GM21786 (cell line): ENCODE measurements around the gene MCTP1.
A peak's percentile ranks its signal among the peaks of the same experiment; 100 is the strongest.
"Not testable (repeated sequence)": the region's sequence is repeated elsewhere in the genome, so short reads cannot be mapped to it uniquely, and the experiment has no call there.

Experiments used
- ATAC-seq: cut with Tn5 transposase; IDR thresholded peaks from one replicate; pipeline ENCODE4 v1.9.1; 2021; ENCODE audit not compliant: unreplicated experiment

Gene MCTP1

DNA sequence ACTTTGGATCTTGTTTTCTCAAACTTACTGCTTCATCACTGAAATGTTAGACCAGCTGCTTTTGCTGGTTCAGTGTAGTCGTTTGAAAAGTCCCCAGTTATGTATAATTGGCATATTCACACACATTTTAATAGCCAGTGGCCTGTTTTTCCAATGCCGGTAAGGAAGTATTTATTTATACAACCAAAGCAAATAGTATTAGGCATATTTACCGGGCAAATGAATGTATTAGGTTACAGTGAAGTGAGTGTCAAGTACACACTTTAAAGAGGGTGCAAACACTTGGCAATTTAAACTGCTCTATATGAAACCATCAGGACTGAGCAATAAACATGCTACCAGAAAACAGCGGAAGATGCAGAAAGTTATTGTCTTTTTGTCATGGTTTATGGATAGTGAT, 242.9 kb downstream of the MCTP1 start:
- no peak for ATAC-seq

DNA sequence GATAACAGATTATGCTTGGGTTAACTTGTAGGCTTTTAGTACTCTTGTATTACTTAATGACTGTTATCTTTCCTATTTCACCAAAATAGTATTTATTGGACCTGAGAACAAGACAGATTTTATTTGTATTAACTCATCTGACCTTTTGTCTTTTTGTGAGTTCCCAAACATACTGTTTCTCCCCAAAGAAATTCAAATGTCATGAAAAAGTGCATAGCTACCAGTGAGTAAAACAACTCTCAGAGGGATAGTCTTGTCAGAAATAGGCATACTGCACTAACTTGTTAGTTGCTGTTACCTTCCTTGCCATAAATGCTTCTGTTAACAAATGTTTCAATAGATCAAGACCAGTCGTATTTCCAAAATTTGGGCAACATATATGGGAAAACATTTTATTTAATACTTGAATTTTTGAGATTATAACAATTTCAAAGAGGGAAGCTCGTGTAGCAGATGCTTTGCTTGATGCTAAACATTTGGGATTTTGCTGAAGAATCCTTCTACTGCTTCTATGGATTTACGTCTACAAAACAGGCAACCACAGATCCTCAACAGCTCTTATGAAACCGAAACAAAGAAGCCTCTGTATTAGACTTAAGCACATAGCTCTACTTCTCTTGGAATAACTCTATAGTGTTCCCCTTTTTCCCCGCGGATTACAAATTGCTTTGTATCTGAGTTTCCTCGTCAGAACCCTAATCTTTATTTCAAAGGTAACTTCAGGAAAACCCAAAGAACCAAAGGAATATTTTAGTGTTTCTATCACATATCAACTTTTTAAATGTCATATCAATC, 248.8 kb downstream of the MCTP1 start:
- ATAC-seq = no peak

DNA sequence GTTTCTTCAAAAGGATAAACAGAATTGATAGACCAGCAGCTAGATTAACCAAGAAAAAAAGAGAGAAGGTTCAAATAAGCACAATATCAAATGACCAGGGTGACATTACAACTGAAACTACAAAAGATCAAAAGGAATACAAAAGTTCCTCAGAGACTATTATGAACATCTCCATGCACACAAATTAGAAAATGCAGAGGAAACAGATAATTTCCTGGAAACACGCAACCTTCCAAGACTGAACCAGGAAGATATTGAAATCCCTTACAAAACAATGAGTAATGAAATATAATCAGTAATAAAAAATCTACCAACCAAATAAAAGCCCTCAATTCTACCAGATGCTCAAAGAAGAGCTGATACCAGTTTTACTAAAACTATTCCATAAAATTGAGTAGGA, 252.1 kb downstream of the MCTP1 start:
- no peak for ATAC-seq

DNA sequence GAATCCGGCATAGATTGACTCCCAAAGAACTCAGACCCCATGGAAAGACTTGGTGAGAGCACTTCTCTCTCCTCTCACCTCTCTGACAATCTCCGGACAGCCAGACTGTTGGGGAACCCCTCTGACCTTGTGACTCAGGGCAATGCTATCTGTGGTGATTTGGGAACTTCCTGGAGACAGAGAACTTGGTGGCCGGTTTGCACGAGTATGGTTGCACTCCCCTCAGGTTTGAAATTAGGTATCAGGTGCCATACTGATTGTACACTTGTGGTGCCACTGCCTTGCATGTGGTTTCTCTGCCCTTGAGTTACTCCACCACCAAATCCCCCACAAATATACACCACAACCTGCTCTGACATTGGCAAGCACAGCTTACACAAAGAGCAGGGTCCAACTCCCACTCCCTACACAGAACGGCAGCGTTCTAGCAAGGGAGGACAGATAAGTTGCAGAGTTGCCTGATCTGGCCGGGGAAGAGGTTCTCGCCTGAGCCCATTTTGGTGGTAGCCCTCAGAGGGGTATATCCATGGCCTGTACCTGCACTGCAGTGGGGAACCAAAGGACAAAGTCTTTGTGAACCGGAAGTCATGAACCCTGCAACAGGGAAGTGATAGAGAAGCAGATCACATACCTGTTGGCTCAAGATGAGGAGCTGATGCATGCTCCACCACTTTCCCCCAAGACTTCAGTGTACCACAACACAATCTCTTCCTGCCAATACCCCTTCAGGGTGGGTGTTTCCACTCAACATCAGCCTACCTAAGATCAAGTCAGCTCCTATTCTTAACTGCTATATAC, 255.1 kb downstream of the MCTP1 start:
- ATAC-seq = peak; percentile 46

DNA sequence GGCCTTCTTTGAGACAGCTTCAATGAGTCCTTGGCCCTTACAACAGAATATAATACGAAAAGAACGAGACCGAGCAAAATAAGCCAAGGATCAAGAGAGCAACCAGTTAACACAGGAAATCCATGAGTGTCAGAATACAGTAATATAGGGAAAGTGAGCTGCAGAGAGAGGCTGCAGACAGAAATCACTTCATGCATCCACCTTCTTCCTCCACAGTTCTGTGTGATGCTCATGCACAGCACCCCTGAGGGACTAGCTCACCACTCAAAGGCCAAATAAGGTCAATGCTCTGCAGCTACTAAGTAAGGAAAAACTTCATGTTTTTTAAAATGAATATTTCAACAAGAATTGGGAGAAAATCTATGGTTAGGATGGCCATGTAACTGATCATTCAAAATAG, 257.1 kb downstream of the MCTP1 start:
- ATAC-seq = peak; percentile 26

DNA sequence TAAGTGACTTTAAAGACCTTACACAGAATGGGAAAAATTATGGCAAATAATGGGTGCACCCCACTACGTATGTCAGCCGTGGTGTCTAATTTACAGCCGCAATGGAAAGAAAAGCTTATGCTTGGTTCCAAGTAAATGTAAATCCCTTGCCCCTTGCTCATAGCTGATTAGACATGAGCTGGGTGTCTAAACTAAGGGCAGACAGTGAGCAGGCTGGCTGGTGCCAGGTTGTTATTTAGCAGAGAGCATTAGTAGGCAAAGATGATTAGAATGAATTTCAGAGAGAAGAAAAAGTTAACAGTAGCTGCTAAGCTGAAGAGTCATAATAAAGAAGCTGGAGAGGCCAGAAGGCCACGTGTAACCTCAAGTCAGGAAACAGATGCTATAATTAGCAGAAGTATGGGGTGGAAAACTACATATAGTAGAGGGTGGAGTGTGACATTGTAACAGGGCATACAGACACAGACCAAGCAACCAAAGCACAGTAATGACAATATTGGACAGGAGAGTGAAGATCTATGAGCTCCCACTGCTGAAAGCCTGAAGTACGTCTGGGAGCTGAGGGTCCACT, 257.7 kb downstream of the MCTP1 start:
- peak; percentile 27 for ATAC-seq

DNA sequence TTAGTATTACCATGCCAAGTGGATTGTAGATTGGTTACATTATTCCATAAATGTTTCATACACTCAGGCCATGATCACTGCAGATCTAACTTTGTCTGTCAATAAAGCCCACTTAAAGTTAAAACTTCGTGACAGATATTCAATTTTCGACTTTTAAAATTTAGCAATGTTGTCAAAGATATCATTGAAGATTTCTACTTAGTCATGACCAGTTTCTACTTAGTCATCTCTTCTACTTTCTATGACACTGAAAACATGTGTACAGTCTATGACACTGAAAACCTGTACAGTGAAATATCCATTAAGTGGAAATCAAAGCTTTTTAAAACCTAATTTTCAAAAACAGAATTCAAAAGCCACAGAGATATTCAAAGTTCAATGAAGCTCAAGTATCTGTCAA, 258.2 kb downstream of the MCTP1 start:
- ATAC-seq = no peak

DNA sequence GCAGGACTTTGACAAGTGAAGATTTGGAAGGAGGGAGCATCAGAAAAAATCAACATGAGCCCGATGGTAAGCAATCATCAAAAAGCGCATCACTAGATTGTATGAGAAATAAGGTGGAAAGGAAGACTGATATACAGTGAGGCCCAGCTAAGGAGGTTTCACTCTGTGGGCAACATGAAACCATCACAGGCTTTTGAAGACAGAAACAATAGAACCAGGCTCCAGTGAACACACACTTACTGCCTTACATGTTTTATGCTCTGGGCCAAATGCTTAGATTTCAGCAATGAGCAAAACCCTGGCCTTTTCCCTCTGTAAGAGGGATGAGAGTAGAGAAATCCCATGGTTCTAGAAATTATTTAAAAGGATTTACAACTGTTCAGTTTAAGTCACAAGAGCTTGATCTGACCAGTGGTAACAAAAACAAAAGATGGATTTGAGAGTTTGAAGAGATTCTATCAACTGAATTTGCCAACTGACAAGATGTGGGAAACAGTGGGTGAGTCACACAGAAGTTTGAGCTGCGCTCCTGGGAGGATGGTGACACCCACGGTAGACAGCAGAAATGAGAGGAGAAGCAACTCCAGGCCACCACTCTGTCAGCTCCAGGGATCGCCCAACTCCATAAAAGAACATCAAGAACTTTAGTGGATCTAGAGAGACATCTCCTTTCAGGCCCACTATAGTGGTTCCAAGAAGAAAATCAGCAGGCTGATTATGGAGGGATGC, 261.8 kb downstream of the MCTP1 start:
- peak; percentile 80 for ATAC-seq

DNA sequence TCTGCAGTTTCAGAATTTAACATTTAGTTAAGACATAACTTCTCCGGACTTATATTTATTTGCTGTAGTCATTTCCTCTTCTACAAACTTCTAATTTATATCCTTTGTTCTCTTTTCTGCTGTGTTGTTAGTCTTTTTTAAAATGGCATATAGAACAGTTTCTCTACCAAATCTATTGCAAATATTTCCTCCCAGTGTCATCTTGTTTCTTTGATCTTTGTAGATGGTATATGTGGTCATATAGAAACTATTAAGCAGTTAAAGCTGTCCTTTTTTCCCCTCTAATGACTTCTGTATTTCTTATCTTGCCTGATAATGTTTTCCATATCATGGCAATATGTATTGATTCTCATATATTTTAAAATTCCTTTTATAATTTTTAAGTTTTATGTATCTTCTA, 264.5 kb downstream of the MCTP1 start:
- no peak for ATAC-seq

DNA sequence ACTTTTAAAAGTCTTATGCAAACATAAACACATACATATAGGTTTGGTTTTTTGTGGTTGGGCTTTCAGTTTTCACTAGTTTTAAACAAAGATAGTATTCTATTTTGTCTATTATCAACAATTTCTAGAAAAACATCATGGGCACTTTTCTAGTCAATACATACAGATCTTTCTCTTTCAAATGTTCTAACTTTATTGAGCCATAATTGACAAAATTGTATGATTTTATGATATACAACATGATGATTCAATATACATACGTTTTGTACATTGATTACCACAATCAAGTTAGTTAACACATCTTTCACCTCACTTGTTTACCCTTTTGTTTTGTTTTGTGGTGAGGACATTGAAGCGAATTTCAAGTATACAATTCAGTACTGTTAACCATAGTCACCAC, 265.9 kb downstream of the MCTP1 start:
- no peak for ATAC-seq

DNA sequence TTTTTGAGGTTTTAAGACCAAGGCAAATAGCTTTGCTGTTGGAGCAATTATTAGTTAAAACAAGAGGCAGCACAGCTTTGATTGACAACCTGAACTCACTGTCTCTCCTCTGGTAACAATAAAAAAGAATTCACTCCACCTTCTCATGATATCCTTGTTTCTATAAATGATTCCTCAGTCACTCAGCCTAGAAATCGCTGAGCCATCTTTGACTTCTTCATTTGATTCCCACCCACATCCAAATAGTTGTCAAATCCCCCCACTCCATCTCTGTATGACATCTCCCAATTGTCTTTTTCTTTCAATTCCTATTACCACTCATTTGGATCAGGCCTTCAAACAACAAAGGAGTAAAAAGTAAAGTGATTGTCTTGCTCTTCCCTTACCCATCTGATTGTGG, 266.4 kb downstream of the MCTP1 start:
- no peak for ATAC-seq

DNA sequence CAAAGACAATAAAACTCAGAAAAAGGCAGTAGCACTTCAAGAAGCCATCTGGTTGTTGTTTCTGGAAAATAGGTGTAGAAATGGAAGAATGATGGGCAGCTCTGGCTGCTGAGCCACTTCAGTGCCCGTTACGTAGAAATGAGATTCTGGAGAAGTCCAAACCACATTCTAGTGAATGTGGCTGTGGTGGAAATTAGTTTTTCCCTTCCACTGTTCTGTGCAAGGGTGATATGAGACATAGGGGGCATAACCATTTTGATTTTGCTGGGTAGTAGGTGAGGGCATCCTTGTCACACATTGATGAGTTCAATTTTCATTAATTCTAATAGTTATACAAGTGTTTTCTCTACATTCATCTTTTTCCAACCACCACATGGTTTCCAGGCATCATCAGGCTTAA, 275.1 kb downstream of the MCTP1 start:
- ATAC-seq = no peak

DNA sequence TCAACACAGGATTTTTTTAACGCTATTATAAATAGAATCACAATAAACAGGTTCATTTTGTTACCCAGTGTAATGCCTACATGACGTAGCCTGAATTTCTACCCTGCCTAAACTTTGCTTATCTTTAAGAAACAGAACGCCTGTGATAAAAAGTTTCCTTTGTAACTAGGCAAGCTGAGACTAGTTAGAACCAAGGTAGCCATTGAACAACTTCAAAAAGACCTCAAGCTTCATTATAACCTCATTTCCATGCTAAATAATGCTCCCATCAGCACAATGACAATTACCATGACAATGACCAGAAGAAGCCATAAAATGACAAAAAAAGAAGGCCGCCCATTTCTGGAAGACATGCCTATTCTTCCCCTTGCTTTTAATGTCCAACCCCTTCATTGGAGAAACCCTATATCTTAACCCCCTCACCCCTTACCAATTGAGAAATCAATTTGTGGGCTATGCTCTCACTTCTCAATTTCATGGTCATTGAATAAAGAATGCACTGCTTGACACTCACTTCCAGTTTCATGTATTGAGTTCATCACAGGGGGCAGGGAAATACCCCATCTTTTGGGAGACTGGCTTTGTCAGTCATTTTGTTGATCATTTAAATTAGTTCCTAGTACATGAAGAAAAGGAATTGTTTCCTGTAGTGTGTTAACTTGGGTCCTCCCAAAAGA, 276.8 kb downstream of the MCTP1 start:
- ATAC-seq = peak; percentile 83

DNA sequence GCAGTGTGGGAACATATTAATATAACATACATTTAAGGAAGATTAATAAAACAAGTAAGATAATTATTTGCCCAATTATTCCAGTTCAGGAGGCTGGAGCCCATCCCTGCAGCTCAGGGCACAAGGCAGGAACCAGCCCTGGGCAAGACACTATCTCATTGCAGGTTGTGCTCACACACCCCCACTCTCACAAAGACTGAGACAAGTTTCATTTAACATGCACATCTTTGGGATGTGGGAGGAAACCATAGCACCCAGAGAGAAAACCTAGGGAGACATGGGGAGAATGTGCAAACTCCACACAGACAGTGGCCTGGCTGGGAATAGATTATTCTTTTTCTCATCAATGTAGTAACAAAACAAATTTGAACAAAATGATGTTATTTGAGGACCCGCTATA, 279.1 kb downstream of the MCTP1 start:
- ATAC-seq = no peak

DNA sequence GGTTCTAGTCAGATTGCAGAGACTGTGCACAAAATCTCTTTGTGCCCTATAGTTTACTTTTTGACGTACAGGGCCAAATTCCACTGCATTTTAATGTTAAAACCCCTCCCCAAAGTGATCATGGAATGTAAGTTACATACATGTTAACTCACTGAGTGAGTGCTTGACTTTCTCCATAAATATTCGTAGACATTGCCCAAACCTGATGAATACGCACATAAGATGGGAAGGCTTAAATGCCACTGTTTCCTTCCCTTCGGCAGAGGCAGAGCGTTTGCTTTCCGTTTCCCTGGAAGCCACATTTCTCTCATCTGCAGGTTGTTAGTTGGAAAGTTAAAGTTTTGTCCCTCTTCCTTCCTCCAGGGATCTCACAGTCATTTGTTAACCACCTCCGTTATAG, 286.2 kb downstream of the MCTP1 start:
- no peak for ATAC-seq

DNA sequence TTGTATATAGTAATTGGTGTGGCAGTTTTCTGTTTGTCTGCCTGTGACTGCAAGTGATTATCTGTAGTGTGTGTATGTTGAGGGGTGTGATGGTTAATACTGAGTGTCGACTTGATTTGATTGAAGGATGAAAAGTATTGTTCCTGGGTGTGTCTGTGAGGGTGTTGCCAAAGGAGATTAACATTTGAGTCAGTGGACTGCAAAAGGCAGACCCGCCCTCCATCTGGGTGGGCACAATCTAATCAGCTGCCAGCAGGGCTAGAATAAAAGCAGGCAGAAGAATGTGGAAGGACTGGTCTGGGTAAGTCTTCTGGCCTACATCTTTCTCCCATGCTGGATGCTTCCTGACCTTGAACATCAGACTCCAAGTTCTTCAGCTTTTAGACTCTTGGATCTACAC, 290.4 kb downstream of the MCTP1 start:
- ATAC-seq = not testable (repeated sequence)

DNA sequence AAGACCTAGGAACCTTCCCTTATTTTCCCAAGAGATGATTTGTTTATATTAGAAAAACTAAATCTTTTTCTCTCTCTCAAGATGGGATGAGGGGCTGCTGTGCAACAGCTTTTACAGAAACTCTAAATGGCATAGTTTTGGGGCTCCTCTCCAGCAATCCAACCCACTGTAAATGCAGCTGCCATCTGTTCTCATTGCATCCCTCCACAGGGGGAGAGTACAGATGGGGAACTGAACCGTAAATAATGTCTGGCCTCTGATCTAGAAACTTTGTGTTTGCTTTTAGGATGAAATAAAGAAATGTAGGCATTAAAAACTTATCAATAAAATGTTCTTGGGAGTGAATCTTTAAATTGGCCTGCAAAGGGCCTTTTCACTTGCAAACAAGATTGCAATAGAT, 291.4 kb downstream of the MCTP1 start:
- no peak for ATAC-seq

DNA sequence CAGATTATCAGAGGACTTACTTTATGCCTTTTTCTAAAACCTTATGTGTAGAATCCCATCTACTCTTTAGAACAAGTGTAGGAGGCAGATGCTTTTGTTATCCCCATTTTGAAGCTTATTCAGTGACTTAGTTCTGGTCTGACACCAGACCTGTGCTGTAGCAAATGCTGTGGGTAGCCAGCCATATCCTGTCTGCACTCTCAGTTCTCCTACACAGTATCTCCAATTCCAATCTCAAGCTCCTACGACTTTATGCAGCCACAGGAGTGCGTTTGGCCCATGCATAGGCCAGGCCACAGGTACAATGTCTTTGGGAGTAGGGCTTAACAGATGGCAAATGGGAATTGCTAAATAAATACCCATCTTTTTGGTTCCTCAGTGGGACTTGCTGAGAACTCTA, 292.6 kb downstream of the MCTP1 start:
- ATAC-seq = peak; percentile 72

DNA sequence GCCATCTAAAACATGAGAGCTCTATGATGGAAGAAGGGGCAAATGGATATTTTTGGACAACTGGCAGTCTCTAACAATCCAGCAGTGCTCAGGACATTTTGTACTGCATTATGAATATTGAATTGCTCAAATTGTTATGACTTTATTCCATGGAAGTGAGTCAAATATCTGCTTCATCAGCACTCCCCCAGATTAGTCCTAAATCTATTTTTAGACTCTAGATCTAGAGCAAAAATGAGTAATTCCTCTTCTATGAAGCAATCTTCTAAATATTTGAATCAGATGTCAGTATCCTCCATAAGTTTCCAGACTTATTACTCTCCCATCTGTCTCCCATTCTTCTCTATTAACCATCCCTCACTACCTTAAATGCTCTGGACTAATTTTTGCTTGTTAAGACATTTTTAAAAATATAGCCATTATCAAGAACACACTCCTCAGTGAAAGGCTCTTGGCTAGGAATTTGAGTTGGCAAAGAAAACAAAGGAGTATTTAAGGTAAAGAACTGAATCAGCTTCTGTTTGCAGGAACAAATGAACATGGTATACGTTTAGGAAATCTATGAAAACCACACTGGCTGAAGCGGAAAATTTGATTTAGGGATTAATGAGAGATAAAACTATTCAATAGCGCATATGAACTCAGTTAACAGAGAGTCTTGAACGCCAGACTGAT, 300.9 kb downstream of the MCTP1 start:
- no peak for ATAC-seq

DNA sequence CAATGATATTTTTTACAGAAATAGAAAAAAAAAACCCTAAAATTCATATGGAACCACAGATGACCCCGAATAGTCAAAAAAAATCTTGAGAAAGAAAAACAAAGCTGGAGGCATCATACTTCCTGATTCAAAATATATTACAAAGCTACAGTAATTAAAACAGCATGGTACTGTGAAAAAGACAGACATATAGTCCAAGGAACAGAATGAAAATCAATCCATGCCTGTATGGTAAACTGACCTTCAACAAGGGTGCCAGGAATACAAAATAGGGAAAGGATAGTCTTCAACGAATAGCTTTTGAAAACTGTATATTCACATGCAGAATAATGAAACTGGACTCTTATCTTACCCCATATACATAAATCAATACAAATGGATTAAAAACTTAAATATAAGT, 307.5 kb downstream of the MCTP1 start:
- no peak for ATAC-seq
